Esophagus squamous epithelium (tissue), 4 donors: ENCODE measurements around the gene ZNF735.

Source experiments
- POLR2A ChIP-seq, 4 donors: fragments of 450-650 bp; IDR thresholded peaks; one replicate each; pipeline ENCODE4 v1.6.1; 2017; ENCODE audit warnings: antibody characterized with exemption in 4 of 4, mild to moderate bottlenecking in 4 of 4, moderate library complexity in 3 of 4
- TF ChIP-seq, protein P1 (sequence below), 6 experiments: fragments of 450-650 bp in 4 of 6; fragments of 200-600 bp in 2 of 6; sonication (generic) in 2 of 6; IDR thresholded peaks; one replicate each; pipeline ENCODE4 v1.5.1; 2016 to 2019; ENCODE audit warnings: antibody characterized with exemption in 6 of 6, mild to moderate bottlenecking in 4 of 6, moderate library complexity in 4 of 6

DNA sequence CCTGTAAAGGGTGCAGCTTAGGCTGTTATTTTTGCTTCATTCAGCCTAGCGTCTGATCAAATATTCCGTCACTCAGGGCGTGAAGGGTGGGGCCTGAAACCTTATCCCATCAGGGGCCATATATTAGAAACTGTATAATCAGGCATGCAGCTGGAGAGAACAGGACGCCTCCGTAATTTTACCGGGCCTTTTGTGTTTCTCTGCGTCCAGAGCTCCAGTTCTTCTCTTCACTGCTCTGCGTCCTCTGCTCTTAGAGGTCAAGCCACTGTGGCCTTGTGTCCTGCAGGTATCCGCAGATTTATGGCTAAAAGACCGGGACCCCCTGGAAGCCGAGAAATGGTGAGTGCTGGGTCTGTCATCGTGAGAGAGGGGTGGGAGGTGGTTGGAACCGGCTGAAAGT, at the start of gene ZNF735:
- TF ChIP-seq, protein P1, sequence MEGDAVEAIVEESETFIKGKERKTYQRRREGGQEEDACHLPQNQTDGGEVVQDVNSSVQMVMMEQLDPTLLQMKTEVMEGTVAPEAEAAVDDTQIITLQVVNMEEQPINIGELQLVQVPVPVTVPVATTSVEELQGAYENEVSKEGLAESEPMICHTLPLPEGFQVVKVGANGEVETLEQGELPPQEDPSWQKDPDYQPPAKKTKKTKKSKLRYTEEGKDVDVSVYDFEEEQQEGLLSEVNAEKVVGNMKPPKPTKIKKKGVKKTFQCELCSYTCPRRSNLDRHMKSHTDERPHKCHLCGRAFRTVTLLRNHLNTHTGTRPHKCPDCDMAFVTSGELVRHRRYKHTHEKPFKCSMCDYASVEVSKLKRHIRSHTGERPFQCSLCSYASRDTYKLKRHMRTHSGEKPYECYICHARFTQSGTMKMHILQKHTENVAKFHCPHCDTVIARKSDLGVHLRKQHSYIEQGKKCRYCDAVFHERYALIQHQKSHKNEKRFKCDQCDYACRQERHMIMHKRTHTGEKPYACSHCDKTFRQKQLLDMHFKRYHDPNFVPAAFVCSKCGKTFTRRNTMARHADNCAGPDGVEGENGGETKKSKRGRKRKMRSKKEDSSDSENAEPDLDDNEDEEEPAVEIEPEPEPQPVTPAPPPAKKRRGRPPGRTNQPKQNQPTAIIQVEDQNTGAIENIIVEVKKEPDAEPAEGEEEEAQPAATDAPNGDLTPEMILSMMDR (IDR thresholded peaks at IDR 0.05), result no peak
- no peak for TF ChIP-seq POLR2A (IDR thresholded peaks at IDR 0.05)
